DMS53 (cell line): ENCODE results near the gene SP7.
A peak's percentile ranks its signal among the peaks of the same experiment; 100 is the strongest.
"Not testable (repeated sequence)": the region's sequence is repeated elsewhere in the genome, so short reads cannot be mapped to it uniquely, and the experiment has no call there.

Experiments
- DNase-seq: peaks from one replicate; lab custom pipeline; 2025; lab: John Stamatoyannopoulos, UW

Gene SP7

DNA sequence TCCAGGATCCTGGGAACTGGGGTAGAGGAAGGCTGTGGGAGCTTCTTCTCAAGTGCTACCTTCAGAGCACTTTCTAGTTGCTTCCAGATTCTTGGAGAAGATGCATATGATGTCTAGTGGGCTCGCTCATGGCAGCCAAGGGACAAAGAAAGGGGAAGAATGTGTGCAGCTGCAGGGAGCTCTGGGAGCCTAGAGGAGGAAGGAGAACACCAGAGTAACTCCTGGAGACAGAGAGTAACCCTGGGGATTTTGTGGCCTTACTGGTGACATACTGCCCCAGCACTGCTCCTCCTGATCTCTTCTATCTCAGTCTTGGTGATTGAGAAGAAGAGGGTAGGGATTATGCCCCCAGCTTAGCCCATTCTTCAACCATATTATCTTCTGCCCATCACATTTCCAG is 10.3 kb upstream of the SP7 start:
- DNase-seq, result no peak

- no peak for DNase-seq
Measured at GRCh38 chr12:53345486-53346188, 9.5 kb upstream of the SP7 start.

- peak; percentile 82 for DNase-seq
Measured at GRCh38 chr12:53344824-53345485, 8.8 kb upstream of the SP7 start.

DNA sequence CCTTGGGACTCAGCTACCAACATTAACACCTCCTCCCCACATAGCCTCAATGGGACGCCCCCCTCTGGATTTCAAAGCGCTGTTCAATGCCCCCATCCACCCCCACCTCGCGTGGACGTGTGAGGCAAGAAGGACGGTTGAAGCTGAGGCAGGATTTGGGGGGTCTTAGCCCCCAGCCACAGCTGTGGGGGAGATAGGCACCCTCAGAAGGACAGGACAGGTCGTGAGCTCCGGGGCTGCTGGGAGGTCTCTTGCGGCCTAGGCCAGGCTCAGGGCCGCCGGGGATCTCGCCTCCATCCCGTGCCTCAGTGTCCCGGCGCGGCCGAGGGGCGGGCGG is 8.3 kb upstream of the SP7 start:
- DNase-seq, result no peak

- DNase-seq, result no peak
Measured at GRCh38 chr12:53343969-53344368, 7.8 kb upstream of the SP7 start.

DNA sequence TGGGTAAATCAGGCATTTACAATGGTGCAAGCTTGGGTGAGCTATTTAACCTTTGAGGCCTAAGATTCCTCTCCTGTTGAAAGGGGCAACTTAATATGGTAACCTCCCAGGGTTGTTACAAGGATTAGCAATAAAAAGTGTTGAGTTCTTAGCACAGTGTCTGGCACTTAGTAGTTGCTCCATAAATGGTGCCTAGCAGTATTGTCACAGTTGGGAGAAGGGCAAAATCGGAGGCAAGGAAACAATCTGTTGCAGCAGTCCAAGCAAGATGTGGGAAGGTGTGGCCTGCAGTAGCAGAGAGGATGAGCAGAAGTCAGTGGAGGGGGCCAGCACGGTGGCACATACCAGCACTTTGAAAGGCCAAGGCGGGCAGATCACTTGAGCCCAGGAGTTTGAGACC is 7.3 kb upstream of the SP7 start:
- DNase-seq, result no peak

DNA sequence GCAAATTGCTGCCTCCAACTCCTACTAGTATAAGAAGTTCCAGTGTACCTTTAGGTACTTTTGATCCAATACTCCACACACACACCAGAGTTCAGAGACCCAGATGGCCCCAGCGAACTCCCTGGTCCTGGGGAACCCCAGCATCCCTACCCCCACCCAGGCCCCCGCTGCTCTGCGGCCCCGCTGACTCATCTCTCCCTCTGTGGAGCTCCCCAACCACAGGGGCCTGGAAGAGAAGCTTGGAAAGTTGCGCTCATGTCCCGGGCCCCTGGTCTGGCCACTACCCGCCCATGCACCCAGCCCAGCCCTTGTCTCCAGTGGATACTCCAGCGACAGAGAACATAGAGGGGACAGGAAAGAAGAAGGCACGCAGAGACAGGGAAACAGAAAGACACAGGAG is 4.2 kb upstream of the SP7 start:
- DNase-seq, result no peak

GRCh38 chr12:53338916-53339315 is 2.8 kb upstream of the SP7 start:
- no peak for DNase-seq

DNA sequence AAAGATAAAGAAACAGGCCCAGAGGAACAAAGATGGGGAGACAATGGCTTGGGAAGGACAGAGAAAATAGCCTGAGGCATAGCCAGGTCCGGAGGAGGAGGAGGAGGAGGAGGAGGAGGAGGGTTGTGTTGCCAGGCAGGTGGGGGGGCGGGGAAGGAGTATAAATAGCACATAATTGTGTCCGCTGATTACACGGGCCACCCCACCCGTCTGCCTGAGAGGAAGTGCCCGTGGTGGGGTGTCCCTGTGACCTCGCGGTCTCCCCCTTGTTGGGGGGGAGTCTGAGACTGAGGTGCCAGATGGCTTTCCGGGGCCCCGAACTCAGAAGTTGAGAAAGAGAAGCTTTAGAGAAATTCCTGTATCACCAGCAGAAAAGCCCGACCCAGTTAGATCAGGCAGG is 1.9 kb upstream of the SP7 start:
- no peak for DNase-seq

- DNase-seq, result no peak
Measured at GRCh38 chr12:53334822-53335221, 1.3 kb downstream of the SP7 start.

GRCh38 chr12:53333845-53334244 is 2.3 kb downstream of the SP7 start:
- no peak for DNase-seq

DNA sequence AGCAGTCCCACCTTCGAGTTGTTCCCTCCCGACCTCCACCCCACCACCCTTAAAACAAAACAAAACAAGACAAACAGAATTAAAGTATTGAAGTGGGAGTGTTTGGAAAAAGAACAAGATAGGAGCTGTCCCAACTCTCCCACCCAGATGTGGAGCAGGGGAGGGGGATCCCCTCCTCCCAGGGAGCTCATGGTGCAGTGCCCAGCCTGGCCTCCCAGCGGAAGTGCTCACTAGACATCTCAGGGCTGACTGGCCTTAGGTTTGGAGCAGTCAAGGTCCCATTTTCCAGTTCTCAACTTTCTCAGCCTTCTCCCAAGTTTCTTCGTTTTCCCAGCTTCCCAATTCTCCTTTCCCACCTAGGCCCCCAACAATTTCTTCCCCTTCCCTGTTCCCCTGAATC is 2.9 kb downstream of the SP7 start:
- no peak for DNase-seq

DNA sequence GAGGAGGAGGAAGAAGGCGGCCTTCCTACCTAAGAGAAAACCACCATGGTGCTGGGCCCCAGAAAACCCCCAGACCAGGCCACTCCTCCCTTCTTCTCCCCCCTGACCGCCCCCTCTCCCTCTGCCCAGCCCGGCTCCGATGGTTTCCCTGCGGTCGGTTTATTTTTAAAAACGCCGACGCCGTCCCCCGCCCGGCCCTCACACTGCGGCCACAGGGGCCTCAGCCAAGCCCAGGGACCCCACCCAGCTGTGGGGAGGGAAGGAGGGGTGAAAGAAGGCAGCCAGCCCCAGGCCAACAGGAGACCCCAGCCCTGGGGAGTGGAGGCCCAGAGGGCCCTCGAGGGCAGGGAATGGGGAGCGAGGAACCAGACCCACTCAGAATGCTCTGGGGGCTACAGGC is 3.4 kb downstream of the SP7 start:
- DNase-seq, result no peak

- DNase-seq, result not testable (repeated sequence)
Measured at GRCh38 chr12:53332339-53332738, 3.8 kb downstream of the SP7 start.

GRCh38 chr12:53330671-53331070 is 5.5 kb downstream of the SP7 start:
- no peak for DNase-seq

DNA sequence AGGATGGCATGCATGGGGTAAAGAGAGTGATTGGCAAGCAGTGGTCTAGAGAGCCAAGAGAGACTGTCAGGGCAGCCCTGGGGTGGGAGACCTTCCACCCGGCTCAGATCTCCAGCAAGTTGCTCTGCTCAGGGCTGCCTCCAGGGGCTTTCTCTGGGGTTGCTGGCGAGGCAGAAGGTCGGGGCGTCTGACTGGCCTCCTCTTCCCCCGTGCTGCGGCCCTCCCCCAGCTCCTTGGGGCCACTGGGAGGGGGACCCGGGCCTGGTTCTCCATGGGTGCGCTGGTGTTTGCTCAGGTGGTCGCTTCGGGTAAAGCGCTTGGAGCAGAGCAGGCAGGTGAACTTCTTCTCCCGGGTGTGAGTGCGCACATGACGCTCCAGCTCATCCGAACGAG is 8.1 kb downstream of the SP7 start:
- DNase-seq, result peak; percentile 54

GRCh38 chr12:53327435-53328042 is 8.6 kb downstream of the SP7 start:
- peak; percentile 49 for DNase-seq

- peak; percentile 38 for DNase-seq
Measured at GRCh38 chr12:53326460-53327185, 9.5 kb downstream of the SP7 start.

DNA sequence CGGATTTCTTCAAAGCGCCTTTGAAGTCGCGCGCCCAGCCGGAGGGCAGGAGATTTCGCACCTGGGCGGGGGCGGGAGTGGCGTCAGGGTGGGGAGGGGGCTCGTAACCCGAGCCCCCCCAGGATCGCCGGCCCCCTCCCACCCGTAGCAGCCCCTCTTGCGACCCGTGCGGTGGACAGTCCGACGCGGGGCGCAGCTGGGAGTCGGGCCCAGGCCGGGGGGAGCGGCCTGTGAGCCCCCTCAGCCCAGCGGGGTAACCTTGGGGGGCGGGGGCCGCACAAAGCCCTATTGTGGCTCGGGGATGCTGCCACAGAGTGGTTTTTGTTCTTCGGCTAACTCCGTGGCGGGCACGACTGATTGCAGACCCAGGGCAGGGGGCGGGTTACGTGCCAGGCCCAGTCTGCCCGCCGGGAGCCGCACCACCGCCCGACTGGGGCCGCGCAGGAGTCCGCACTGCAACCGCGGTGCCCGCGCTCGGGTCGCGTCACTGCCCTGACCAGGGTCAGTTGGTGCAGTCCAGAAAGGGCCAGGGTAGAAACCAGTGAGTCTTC is 10.6 kb downstream of the SP7 start:
- DNase-seq, result peak; percentile 68

DNA sequence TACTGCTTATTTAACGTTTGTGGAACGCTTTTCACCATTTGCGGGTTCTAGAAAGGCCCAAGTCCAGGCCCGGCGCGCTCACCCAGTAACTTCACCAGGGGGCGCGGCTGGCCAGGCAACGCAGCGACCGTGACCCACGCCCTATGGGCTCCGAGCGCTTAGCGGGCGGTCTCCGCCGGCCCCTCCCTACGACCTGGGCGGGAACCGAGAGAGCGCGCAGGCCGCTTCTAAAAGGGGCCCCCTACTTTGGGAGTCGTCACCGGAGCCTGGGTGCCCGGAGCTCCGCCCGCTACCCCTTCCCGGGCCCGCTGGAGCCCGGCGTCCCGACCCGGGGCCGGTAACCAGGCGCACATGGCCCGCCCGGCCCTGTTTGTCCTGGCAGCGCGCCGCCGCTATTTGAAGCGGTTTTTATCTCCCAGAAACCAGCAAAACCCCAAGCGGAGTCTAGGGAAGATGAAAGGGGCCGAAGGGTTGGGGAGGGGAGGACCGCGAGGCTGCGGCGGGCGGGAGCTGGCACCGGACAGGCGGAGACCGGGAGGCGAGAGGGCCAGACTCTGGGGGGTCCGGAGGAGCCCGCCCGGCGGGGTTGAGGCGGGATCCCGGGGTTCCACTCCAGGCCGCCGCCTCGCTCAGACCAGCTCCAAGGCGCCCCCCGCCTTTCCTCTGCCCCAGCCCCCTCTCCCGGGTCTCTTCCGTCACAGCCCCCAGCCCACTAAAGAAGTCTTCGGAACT is 11.2 kb downstream of the SP7 start:
- peak; percentile 93 for DNase-seq

DNA sequence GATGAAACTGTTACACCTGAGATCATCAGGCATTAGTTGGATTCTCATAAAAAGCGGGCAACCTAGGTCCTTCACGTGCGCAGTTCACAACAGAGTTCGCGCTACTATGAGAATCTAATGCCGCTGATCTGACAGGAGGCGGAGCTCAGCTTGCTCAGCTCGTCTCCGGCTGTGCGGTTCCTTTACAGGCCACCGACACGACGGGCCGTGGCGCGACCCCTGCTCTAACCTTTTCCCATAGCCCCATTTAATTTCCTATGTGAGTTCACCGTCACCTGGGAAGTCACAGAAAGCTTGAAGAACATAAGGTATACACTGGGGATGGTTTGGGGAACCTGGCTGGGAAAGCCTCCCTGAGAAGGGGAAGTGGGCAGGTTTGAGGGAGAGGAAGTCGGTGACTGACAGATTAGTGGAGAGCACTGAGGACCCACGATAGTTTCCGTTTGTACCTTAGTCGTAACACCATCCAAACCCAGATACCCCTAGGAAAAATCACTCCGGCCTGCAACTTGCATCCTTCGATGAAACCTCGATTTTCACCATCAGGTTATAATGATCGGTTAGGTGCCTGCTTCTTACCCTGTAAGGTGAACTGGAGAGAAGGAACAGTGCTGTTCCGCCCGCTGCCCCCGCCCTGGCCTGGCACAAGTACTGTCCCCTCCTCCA is 11.9 kb downstream of the SP7 start:
- no peak for DNase-seq
